MM.1S (cell line): Measurements from ENCODE around the gene C1orf21.

Experiments used
- DNase-seq: peaks from one replicate; pipeline ENCODE4 v3.0.0-alpha.2; 2015
- H2AFZ ChIP-seq: fragments of 300-600 bp; sonication (generic); 2 replicates; pipeline ENCODE4 v1.6.0; 2016; ENCODE audit warnings: antibody characterized with exemption, low read length
- H3F3A ChIP-seq: fragments of 300-600 bp; sonication (generic); 2 replicates; pipeline ENCODE4 v1.6.1; 2016; ENCODE audit warnings: mild to moderate bottlenecking, antibody characterized with exemption, low read length, moderate library complexity, mixed read lengths; ENCODE audit not compliant: insufficient read depth
- H3K27ac ChIP-seq: fragments of 300-600 bp; sonication (generic); 2 replicates; pipeline ENCODE4 v1.5.1; 2016; ENCODE audit warnings: mild to moderate bottlenecking, low read length
- H3K27me3 ChIP-seq: fragments of 300-600 bp; sonication (generic); replicated peaks from 2 replicates; pipeline ENCODE4 v1.6.0; 2016; ENCODE audit warnings: low read length; ENCODE audit not compliant: insufficient read depth
- H3K36me3 ChIP-seq: fragments of 300-600 bp; sonication (generic); replicated peaks from 2 replicates; pipeline ENCODE4 v1.6.1; 2016; ENCODE audit warnings: mild to moderate bottlenecking, low read length, mixed read lengths; ENCODE audit not compliant: insufficient read depth
- H3K4me1 ChIP-seq: fragments of 300-600 bp; sonication (generic); 2 replicates; pipeline ENCODE4 v1.6.1; 2016; ENCODE audit warnings: low read length, mixed read lengths
- H3K4me2 ChIP-seq: fragments of 300-600 bp; sonication (generic); 2 replicates; pipeline ENCODE4 v1.6.0; 2016; ENCODE audit warnings: low read depth, low read length
- H3K4me3 ChIP-seq: fragments of 300-600 bp; sonication (generic); 2 replicates; pipeline ENCODE4 v1.5.1; 2016; ENCODE audit warnings: low read length, mixed read lengths
- H3K79me2 ChIP-seq: fragments of 300-600 bp; sonication (generic); 2 replicates; pipeline ENCODE4 v1.6.1; 2016; ENCODE audit warnings: mixed run types, low read length, mixed read lengths
- H3K9ac ChIP-seq: fragments of 300-600 bp; sonication (generic); 2 replicates; pipeline ENCODE4 v1.6.1; 2016; ENCODE audit warnings: low read length, mixed read lengths
- H3K9me2 ChIP-seq: fragments of 300-600 bp; sonication (generic); replicated peaks from 2 replicates; pipeline ENCODE4 v1.6.1; 2016; ENCODE audit warnings: mild to moderate bottlenecking, low read length, mixed read lengths; ENCODE audit not compliant: insufficient read depth
- H3K9me3 ChIP-seq: fragments of 300-600 bp; sonication (generic); replicated peaks from 2 replicates; pipeline ENCODE4 v1.6.1; 2016; ENCODE audit warnings: mild to moderate bottlenecking, low read length, mixed read lengths; ENCODE audit not compliant: insufficient read depth
- H4K20me1 ChIP-seq: fragments of 300-600 bp; sonication (generic); 2 replicates; pipeline ENCODE4 v1.6.1; 2016; ENCODE audit warnings: mild to moderate bottlenecking, low read length, moderate library complexity, mixed read lengths; ENCODE audit not compliant: insufficient read depth
- CTCF ChIP-seq: fragments of 300-600 bp; sonication (generic); IDR thresholded peaks from 2 replicates; pipeline ENCODE4 v1.5.1; 2016; ENCODE audit warnings: antibody characterized with exemption, low read length, mixed read lengths
- EZH2 ChIP-seq: fragments of 300-600 bp; sonication (generic); optimal IDR thresholded peaks from 2 replicates; pipeline ENCODE3; 2017; ENCODE audit warnings: low read depth, mild to moderate bottlenecking, antibody characterized with exemption, low read length, mixed read lengths
- EZH2phosphoT487 ChIP-seq: fragments of 300-600 bp; sonication (generic); IDR thresholded peaks from 2 replicates; pipeline ENCODE4 v1.6.1; 2018; ENCODE audit warnings: antibody characterized with exemption, low read length

C1orf21 gene

DNA sequence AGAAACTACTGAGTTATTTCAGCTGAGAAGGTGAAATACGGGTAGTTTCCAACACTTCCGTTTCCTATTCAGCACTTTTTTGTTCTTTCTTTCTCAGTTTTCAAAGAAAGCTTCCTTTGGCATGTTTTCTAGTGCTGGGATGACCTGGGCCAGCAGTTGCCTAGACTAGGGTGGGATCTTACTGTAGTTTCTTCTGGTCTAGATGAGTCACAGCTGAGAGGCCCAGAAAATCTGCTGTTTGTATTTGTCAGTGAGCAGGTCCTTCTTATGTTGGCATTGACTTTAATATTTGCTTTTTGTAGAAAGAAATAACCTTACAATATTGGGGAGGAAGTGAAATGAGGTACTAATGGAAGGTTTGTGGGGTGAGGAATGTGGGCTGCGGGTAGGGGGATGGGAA is 22.2 kb downstream of the C1orf21 start:
- Histone ChIP-seq H3K9ac (no peak overlapping the region), H3K4me2 (no peak overlapping the region), H2AFZ (no peak overlapping the region), H3F3A (peaks cover 20% of the 10 kb centered on the region), H3K27ac (no peak overlapping the region), H3K9me3 (no peaks in the 10 kb centered on the region), H3K4me3 (no peak overlapping the region), H3K79me2 (peaks cover 74% of the 10 kb centered on the region), H3K27me3 (no peaks in the 10 kb centered on the region), H3K4me1 (peaks cover 25% of the 10 kb centered on the region), H4K20me1 (no peaks in the 10 kb centered on the region), H3K9me2 (no peaks in the 10 kb centered on the region), H3K36me3 (no peaks in the 10 kb centered on the region)
- TF ChIP-seq EZH2phosphoT487 = no peak
- no peak for DNase-seq

DNA sequence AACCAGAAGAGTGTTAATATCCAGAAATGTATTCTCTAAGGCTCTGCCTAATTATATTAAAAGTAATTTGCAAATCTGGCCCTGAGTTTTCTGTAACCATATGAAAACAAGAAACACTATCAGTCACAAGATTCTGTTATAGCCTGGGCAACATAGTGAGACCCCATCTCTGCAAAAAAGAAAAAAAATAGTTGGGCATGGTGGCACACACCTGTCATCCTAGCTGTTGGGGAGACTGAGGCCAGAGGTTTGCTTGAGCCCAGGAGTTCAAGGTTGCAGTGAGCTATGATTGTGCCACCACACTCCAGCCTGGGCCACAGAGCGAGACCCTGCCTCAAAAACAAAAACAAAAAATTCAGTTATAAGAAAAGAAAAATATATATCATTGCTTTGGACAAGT is 25.6 kb downstream of the C1orf21 start:
- Histone ChIP-seq H3K27me3 (no peaks in the 10 kb centered on the region), H3K4me2 (no peak overlapping the region), H3K4me1 (peaks cover 14% of the 10 kb centered on the region)

DNA sequence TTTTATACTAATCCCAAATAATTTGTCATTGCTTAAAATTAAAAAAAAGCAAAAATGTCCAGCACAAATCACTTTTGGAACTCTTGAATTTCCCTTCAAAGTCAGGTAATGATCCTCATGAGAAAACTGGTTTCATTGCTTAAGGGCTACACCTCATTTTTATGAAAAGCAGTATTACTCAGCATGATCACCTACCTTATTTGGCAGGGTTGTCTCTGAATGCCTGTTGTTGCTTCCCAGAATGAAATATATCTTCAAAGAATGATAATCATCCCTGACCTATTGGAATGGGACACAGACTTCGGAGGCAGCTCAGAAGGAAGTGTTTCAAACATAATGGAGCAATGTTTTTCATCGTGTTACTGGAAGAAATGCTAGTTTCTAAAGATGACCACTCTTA is 29.7 kb downstream of the C1orf21 start:
- TF ChIP-seq EZH2 (no peak), EZH2phosphoT487 (no peak), CTCF (no peak)
- H3F3A ChIP-seq = no peaks in the 10 kb centered on the region
- no peaks in the 10 kb centered on the region for H3K27me3 ChIP-seq
- H4K20me1 ChIP-seq = no peaks in the 10 kb centered on the region
- no peak overlapping the region for H3K27ac ChIP-seq
- no peak for DNase-seq
- H3K36me3 ChIP-seq = no peaks in the 10 kb centered on the region
- no peak overlapping the region for H2AFZ ChIP-seq
- no peaks in the 10 kb centered on the region for H3K9me2 ChIP-seq
- H3K4me1 ChIP-seq = no peaks in the 10 kb centered on the region
- H3K9ac ChIP-seq = no peak overlapping the region
- no peaks in the 10 kb centered on the region for H3K9me3 ChIP-seq
- H3K4me2 ChIP-seq = no peak overlapping the region
- H3K4me3 ChIP-seq = no peak overlapping the region
- H3K79me2 ChIP-seq = peaks cover 63% of the 10 kb centered on the region

More for the DNA sequence above, 25.6 kb downstream of the C1orf21 start:
- H3K79me2 ChIP-seq = peaks cover 51% of the 10 kb centered on the region
- no peaks in the 10 kb centered on the region for H3K9me3 ChIP-seq
- no peak overlapping the region for H3K27ac ChIP-seq
- H4K20me1 ChIP-seq = no peaks in the 10 kb centered on the region
- H3K9me2 ChIP-seq = no peaks in the 10 kb centered on the region
- no peak overlapping the region for H3K4me3 ChIP-seq
- H3F3A ChIP-seq = peaks cover 11% of the 10 kb centered on the region
- no peak for DNase-seq
- H3K9ac ChIP-seq = no peak overlapping the region
- TF ChIP-seq EZH2 (no peak), CTCF (no peak), EZH2phosphoT487 (no peak)
- H3K36me3 ChIP-seq = no peaks in the 10 kb centered on the region
- H2AFZ ChIP-seq = no peak overlapping the region

DNA sequence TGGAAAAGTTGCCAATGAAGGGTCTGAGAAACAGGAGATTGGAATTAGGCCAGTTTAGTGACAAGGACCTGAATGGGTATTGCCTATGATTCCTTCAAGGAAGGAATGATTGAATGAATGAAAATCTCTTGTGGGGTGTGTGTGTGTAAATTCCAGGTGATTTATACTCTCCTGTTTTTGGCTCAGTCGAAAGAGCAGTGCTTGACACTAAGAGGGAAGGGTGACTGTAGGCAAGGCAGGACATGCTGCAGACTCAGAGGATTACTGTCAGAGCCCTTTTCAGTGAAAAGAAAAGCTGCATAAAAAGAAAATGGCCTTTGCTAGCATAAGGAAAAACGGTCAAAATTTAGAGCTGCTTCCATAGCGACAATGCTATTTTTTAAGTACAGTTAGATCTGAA is 30.1 kb downstream of the C1orf21 start:
- H3K9me2 ChIP-seq = no peaks in the 10 kb centered on the region
- no peak overlapping the region for H3K27ac ChIP-seq
- no peaks in the 10 kb centered on the region for H3F3A ChIP-seq
- H3K9me3 ChIP-seq = no peaks in the 10 kb centered on the region
- no peak for TF ChIP-seq EZH2phosphoT487
- TF ChIP-seq CTCF = no peak
- no peak for TF ChIP-seq EZH2
- H3K27me3 ChIP-seq = no peaks in the 10 kb centered on the region
- H4K20me1 ChIP-seq = no peaks in the 10 kb centered on the region
- peaks cover 63% of the 10 kb centered on the region for H3K79me2 ChIP-seq
- H3K4me2 ChIP-seq = no peak overlapping the region
- H3K4me3 ChIP-seq = no peak overlapping the region
- no peak overlapping the region for H3K9ac ChIP-seq
- no peak overlapping the region for H2AFZ ChIP-seq
- no peaks in the 10 kb centered on the region for H3K36me3 ChIP-seq
- DNase-seq = no peak
- no peaks in the 10 kb centered on the region for H3K4me1 ChIP-seq
